Liver (tissue), 2 donors: ENCODE results near the gene PGBD5.

Experiments used
- YY1 ChIP-seq: IDR thresholded peaks from 2 replicates; pipeline ENCODE4 v1.6.1; 2016; ENCODE audit warnings: antibody characterized with exemption, mild to moderate bottlenecking
- TF ChIP-seq, protein P1 (sequence below): fragments of 150-350 bp; IDR thresholded peaks from 2 replicates; pipeline ENCODE4 v1.5.1; 2017; ENCODE audit warnings: improper control_type of control experiment, low read depth, low read length; ENCODE audit not compliant: missing input control
- donor health status: healthy.

DNA sequence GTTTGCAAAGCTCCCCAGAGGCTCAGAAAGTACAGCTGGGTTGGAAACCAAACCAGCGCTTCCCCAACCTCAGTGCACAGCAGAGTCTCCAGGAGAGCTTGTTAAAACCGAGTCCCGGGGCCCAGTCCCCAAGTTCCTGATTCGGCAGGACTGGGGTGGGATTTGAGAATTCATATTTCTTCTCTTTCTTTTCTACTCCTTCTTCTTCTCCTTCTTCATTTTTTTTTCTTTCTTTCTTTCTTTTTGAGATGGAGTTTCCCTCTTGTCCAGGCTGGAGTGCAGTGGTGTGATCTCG, 136.8 kb downstream of the PGBD5 start:
- TF ChIP-seq, protein P1, sequence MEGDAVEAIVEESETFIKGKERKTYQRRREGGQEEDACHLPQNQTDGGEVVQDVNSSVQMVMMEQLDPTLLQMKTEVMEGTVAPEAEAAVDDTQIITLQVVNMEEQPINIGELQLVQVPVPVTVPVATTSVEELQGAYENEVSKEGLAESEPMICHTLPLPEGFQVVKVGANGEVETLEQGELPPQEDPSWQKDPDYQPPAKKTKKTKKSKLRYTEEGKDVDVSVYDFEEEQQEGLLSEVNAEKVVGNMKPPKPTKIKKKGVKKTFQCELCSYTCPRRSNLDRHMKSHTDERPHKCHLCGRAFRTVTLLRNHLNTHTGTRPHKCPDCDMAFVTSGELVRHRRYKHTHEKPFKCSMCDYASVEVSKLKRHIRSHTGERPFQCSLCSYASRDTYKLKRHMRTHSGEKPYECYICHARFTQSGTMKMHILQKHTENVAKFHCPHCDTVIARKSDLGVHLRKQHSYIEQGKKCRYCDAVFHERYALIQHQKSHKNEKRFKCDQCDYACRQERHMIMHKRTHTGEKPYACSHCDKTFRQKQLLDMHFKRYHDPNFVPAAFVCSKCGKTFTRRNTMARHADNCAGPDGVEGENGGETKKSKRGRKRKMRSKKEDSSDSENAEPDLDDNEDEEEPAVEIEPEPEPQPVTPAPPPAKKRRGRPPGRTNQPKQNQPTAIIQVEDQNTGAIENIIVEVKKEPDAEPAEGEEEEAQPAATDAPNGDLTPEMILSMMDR: no peak
- no peak for TF ChIP-seq YY1
